Measurements from ENCODE around the gene NRXN3. TPM values are rescaled to one million over a fixed set of nuclear protein-coding genes. Genes with fewer than 3 reads are reported as not detected.

The NRXN3 gene
- total RNA-seq, 1 donor from 2014 or later, result 5.9 TPM

DNA sequence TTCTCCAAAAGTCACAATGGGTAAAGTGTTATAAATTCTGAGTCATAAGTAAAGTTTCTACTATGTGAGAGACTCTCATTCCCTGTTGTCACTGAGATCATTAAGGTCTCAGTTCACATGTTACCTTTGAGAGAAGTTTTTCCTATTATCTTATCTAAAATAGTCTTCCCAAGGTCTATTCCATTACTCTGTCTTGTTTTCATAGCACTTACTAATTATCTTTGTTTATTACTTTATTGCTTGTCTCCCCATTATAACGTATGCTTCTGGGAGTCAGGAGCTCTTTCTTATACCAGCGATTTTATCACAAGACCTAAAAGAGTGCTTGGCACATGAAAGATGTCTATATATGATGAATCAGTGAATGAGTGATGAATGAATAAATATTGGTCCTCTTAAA, 1039.2 kb downstream of the NRXN3 start:
- Histone ChIP-seq H4K20me1 (ENCODE audit: low read depth) (no peaks in the 10 kb centered on the region), H3F3A (ENCODE audit: low read depth) (no peaks in the 10 kb centered on the region), H3K27ac (no peak overlapping the region), H3K4me2 (no peak overlapping the region), H3K9me3 (ENCODE audit: low read depth) (no peaks in the 10 kb centered on the region), H3K27me3 (no peaks in the 10 kb centered on the region), H3K4me1 (peaks cover 32% of the 10 kb centered on the region), H3K9ac (no peak overlapping the region), H2AFZ (replicated peaks) (no peak overlapping the region), H3K79me2 (ENCODE audit: low read depth) (no peaks in the 10 kb centered on the region), H3K4me3 (no peak overlapping the region), H3K36me3 (no peaks in the 10 kb centered on the region)
- TF ChIP-seq EZH2 (IDR thresholded peaks at IDR 0.05) (no peak), EZH2phosphoT487 (IDR thresholded peaks at IDR 0.05) (no peak)
- TF ChIP-seq, protein P1, sequence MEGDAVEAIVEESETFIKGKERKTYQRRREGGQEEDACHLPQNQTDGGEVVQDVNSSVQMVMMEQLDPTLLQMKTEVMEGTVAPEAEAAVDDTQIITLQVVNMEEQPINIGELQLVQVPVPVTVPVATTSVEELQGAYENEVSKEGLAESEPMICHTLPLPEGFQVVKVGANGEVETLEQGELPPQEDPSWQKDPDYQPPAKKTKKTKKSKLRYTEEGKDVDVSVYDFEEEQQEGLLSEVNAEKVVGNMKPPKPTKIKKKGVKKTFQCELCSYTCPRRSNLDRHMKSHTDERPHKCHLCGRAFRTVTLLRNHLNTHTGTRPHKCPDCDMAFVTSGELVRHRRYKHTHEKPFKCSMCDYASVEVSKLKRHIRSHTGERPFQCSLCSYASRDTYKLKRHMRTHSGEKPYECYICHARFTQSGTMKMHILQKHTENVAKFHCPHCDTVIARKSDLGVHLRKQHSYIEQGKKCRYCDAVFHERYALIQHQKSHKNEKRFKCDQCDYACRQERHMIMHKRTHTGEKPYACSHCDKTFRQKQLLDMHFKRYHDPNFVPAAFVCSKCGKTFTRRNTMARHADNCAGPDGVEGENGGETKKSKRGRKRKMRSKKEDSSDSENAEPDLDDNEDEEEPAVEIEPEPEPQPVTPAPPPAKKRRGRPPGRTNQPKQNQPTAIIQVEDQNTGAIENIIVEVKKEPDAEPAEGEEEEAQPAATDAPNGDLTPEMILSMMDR (IDR thresholded peaks at IDR 0.05), result no peak
- Mint-ChIP-seq H3K27me3 (ENCODE audit: insufficient read depth, low read depth) (peaks cover 2% of the 10 kb centered on the region), H3K9me3 (no peaks in the 10 kb centered on the region), H3K4me1 (peaks cover 7% of the 10 kb centered on the region), H3K4me3 (no peak overlapping the region), H3K27ac (no peak overlapping the region), H3K36me3 (no peaks in the 10 kb centered on the region)
- no peak for DNase-seq (ENCODE audit: low spot score)

DNA sequence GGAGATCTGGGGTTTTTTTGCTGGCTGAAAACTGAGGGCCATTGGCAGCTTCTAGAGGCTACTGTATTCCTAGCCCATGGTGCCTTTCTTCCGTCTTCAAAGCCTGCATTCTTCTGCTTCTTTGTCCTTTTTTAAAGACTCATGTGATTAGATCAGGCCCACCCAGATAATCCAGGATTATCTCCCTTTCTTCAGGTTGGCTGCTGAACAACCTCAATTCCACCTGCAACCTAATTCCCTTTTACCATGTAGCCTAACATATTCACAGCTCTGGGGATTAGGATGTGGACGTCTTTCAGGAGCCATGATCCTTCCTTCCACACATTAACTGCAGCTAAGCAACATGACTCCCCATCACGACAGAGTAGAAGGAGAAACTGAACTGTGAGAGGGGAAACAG, 1055.6 kb downstream of the NRXN3 start:
- H3K4me2 ChIP-seq, result peak overlapping the region; percentile 45
- Mint-ChIP-seq H3K4me3 (no peak overlapping the region), H3K27me3 (ENCODE audit: insufficient read depth, low read depth) (peaks cover 7% of the 10 kb centered on the region), H3K9me3 (peaks cover 22% of the 10 kb centered on the region), H3K4me1 (peaks cover 29% of the 10 kb centered on the region), H3K36me3 (no peaks in the 10 kb centered on the region), H3K27ac (no peak overlapping the region)
- H3K79me2 ChIP-seq (ENCODE audit: low read depth), result no peaks in the 10 kb centered on the region
- no peak overlapping the region for H3K9ac ChIP-seq
- TF ChIP-seq EZH2 (IDR thresholded peaks at IDR 0.05) (no peak), EZH2phosphoT487 (IDR thresholded peaks at IDR 0.05) (peak; percentile 99)
- H3K27ac ChIP-seq, result no peak overlapping the region
- H3K27me3 ChIP-seq, result peaks cover 17% of the 10 kb centered on the region
- H3K9me3 ChIP-seq (ENCODE audit: low read depth), result peaks cover 5% of the 10 kb centered on the region
- H3F3A ChIP-seq (ENCODE audit: low read depth), result peaks cover 18% of the 10 kb centered on the region
- peaks cover 45% of the 10 kb centered on the region for H3K4me1 ChIP-seq
- H3K4me3 ChIP-seq, result no peak overlapping the region
- H2AFZ ChIP-seq (replicated peaks), result no peak overlapping the region
- DNase-seq (ENCODE audit: low spot score), result peak; percentile 89
- no peaks in the 10 kb centered on the region for H4K20me1 ChIP-seq (ENCODE audit: low read depth)
- H3K36me3 ChIP-seq, result no peaks in the 10 kb centered on the region

DNA sequence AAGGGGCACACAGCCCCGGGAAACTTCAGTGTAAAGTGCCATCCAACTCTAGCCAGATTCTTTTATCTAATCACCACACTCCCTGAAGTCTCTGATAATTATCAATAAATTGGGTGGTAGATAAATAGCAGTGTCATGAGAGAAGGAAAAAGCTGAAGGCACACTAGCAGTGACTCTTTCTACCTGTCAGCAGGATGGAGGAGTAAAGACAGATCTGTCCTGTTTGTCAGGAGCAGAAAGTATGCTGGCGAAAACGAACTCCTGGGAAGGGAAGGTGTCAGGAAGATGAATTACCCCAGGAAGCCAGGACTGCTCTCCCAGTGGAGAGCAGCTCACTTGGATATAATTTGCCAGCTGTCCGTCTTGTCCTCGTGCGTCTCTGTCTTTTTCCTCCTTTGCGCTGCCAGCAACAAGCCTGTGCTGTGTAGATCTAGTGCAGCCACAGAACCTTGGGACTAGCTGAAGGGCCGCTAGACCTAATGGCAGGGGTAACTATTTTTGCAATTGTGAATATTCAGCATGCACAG, 1059.3 kb downstream of the NRXN3 start:
- H3K36me3 ChIP-seq, result no peaks in the 10 kb centered on the region
- no peaks in the 10 kb centered on the region for H3K79me2 ChIP-seq (ENCODE audit: low read depth)
- H3K27ac ChIP-seq, result no peak overlapping the region
- no peaks in the 10 kb centered on the region for H3K36me3 Mint-ChIP-seq
- no peak for TF ChIP-seq EZH2 (IDR thresholded peaks at IDR 0.05)
- TF ChIP-seq EZH2phosphoT487 (IDR thresholded peaks at IDR 0.05), result no peak
- TF ChIP-seq, protein P1 (IDR thresholded peaks at IDR 0.05), result no peak
- H3K4me2 ChIP-seq, result no peak overlapping the region
- H2AFZ ChIP-seq (replicated peaks), result no peak overlapping the region
- H3K27me3 Mint-ChIP-seq (ENCODE audit: insufficient read depth, low read depth), result peaks cover 3% of the 10 kb centered on the region
- H3F3A ChIP-seq (ENCODE audit: low read depth), result peaks cover 18% of the 10 kb centered on the region
- peaks cover 36% of the 10 kb centered on the region for H3K4me1 ChIP-seq
- H3K9ac ChIP-seq, result no peak overlapping the region
- peaks cover 11% of the 10 kb centered on the region for H3K27me3 ChIP-seq
- no peak overlapping the region for H3K4me3 Mint-ChIP-seq
- DNase-seq (ENCODE audit: low spot score), result peak; percentile 14
- H4K20me1 ChIP-seq (ENCODE audit: low read depth), result no peaks in the 10 kb centered on the region
- peaks cover 34% of the 10 kb centered on the region for H3K4me1 Mint-ChIP-seq
- H3K27ac Mint-ChIP-seq, result peak overlapping the region; percentile 18
- no peak overlapping the region for H3K4me3 ChIP-seq
- H3K9me3 Mint-ChIP-seq, result peaks cover 2% of the 10 kb centered on the region
- H3K9me3 ChIP-seq (ENCODE audit: low read depth), result no peaks in the 10 kb centered on the region

DNA sequence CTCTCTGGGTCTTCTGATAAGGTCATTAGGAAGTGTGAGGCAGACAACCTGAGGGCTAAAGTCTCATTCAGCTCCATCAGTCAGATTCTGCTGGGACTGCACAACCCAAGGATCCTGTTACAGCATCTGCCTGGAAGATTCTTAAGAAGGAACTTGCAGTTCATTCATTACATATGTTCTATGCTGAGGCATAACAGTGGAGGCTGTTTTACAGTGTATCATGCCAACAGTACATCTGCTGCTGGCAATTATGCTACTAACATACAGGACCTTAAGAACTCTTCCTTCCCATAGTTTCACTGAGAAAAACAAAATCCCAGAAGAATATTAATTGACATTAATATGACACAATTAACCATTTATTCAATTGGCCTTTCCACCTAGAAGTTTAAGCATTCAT, 1072.5 kb downstream of the NRXN3 start:
- Mint-ChIP-seq H3K27ac (no peak overlapping the region), H3K36me3 (no peaks in the 10 kb centered on the region), H3K9me3 (peaks cover 4% of the 10 kb centered on the region), H3K4me1 (peaks cover 5% of the 10 kb centered on the region), H3K4me3 (no peak overlapping the region), H3K27me3 (ENCODE audit: insufficient read depth, low read depth) (peaks cover 2% of the 10 kb centered on the region)
- Histone ChIP-seq H3K9ac (no peak overlapping the region), H3K4me2 (no peak overlapping the region), H3K4me1 (peaks cover 9% of the 10 kb centered on the region), H3K9me3 (ENCODE audit: low read depth) (no peaks in the 10 kb centered on the region), H3K4me3 (no peak overlapping the region), H3F3A (ENCODE audit: low read depth) (no peaks in the 10 kb centered on the region), H2AFZ (replicated peaks) (no peak overlapping the region), H4K20me1 (ENCODE audit: low read depth) (no peaks in the 10 kb centered on the region), H3K27me3 (no peaks in the 10 kb centered on the region), H3K36me3 (no peaks in the 10 kb centered on the region), H3K79me2 (ENCODE audit: low read depth) (no peaks in the 10 kb centered on the region), H3K27ac (no peak overlapping the region)
- TF ChIP-seq, protein P1 (IDR thresholded peaks at IDR 0.05), result no peak
- TF ChIP-seq EZH2 (IDR thresholded peaks at IDR 0.05) (no peak), EZH2phosphoT487 (IDR thresholded peaks at IDR 0.05) (no peak)
- DNase-seq (ENCODE audit: low spot score), result no peak
